HG03354 (cell line): ENCODE data around the gene TTC28.

Source experiments
- ATAC-seq: cut with Tn5 transposase; IDR thresholded peaks from one replicate; pipeline ENCODE4 v1.9.1; 2021; ENCODE audit warnings: mild to moderate bottlenecking; ENCODE audit not compliant: unreplicated experiment, poor library complexity, severe bottlenecking

The TTC28 gene

DNA sequence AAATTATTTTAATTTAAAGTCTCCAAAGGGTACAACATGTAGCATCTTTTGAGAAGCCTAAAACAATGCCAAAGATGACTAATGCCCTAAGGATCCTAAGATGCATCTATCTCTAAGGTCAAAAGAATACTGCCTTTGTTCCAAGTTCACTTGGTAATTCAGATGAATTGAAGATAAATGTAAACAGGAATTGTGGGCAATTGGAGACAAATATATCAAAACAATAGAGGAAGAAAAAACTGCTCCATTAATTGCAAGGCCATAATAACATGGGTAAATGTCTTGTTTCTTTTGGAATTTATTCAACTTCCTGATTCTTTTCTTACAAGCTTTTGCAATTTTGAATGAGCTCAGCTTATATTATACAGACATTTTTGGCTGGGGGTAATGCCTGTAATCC is 338.6 kb downstream of the TTC28 start:
- ATAC-seq: no peak

GRCh38 chr22:28333088-28333487 is 346.6 kb downstream of the TTC28 start:
- ATAC-seq: no peak

DNA sequence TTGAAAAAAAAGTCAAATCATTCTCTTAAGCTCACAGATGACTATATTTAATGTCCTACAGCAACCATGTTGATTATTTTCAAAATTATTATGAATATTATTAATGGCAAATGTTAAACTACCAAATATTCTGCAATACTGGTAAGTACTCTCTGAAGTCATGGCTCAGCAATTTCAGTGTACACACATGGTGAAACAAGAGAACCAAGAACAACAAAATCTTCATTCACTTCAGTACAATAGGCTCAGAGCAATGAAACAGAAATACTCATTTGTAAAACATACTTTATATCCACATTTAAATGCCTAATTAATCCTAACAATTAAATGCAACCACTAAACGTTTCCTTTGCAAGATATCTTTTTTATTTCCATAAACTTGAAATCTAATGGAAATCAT is 347.2 kb downstream of the TTC28 start:
- ATAC-seq: no peak

DNA sequence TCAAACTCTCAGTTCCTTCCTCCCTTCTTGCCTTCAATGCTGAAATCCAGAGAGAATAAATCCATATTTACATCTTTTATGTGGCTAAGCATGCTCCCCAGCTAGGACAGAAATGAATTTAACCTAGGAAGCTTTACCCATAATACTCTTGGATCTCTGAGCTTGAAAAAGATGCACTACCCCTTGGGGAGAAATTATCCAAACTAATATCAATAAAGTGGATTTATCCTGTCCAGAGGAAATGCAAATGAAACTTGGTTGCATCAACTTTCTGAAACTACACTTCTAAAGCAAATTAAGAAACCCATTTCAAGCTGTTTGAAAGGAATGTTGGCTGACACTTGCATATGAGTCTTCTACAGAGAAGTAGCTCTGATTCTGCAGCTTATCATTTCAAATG is 347.9 kb downstream of the TTC28 start:
- ATAC-seq: no peak

- ATAC-seq: no peak
Observed at GRCh38 chr22:28329186-28330073, 350.2 kb downstream of the TTC28 start.

- ATAC-seq: no peak
Observed at GRCh38 chr22:28328756-28329155, 350.9 kb downstream of the TTC28 start.

DNA sequence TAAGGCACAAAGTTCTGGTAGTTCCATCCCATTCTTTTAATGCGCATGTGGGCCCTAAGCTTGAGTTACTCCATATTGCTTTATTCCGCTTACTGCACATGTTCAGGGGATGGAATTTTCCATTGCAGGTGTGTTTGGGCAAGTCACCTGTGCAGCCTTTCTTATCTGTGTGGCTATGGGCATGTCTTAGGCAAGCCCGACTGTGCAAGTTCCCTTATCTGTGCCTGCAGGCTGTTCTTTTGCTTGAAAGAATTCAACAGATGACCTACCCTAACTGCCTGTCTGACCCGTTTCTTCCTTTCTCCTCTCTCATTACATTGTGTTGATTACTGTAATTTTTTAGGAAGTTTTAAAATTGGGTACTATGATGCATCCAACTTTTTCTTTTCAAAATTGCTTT is 363.6 kb downstream of the TTC28 start:
- ATAC-seq: no peak

- no peak for ATAC-seq
Observed at GRCh38 chr22:28314959-28315358, 364.7 kb downstream of the TTC28 start.

- no peak for ATAC-seq
Observed at GRCh38 chr22:28310299-28310698, 369.3 kb downstream of the TTC28 start.

DNA sequence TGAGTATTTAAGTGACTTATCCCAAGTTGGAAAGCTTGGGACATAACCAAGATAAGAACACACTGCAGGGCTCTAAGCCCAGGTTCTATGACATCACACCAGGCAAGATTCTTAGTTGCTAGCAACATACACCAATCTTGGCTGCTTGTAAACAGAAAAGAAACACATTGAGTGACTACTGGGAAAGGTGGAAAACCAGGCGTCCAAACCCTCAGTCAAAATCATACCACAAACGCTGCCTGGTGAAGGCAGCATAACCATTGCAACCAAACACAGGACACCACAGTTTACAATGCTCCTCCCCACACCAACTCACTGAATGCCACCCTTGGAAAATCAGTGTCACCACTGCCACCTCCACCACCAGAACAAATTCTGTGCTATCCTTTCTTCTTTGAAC is 379.9 kb downstream of the TTC28 start:
- ATAC-seq: no peak

DNA sequence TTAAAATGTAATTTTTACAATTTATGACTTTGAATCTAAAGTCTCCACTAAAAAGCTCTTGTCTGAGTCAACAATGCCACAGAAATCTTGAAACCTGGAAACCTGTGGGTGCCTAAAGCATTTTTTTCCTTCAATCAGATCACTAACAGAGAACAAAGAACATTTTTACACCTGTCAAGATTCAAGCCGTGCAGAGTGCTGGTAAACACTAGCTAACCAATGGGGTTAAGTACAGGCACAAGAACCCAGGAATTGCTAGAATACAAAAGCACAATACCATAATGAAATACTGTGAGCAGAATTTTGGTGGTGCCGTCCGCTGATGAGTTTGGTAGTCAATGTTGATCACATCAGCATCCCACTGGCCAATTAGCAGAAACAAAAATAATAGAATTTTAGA is 380.3 kb downstream of the TTC28 start:
- no peak for ATAC-seq

DNA sequence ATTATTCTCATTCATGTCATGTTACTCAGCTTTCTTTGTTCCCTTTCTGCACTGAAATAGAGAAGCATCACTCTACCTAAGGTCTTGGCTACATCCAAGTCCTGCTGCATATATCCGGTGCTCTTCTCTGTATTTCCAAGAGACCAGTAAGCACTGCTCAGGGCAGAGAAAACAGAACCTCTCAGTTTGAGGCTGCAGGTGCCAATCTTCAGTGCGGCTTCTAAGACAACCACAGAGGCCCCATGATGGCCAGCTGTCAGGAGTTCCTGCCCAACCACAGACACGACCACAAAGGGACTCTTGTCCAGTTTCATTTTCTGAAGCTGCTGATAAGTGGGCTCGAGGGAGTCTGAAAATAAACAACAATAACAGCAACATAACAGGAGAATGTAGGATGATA is 382.1 kb downstream of the TTC28 start:
- ATAC-seq: peak; percentile 82

DNA sequence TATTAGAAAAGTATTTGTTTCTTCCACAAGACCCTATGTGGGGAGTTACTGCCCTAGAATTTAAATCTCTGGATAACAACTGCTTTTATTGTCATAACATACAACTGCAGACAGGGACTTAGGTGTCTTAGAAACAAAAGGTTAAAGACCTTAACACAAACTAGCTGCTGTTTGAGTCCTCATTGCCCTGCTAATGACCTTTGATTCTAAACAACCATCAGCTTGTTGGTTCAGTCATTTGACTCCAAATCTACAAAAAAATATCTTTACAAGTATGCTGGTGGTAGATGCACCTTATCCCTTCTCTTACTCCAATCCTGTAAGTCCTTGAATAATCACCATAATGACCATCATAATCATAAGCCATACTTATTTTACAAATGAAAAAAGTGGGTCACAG is 383.2 kb downstream of the TTC28 start:
- no peak for ATAC-seq

- no peak for ATAC-seq
Observed at GRCh38 chr22:28283068-28283654, 396.5 kb downstream of the TTC28 start.

DNA sequence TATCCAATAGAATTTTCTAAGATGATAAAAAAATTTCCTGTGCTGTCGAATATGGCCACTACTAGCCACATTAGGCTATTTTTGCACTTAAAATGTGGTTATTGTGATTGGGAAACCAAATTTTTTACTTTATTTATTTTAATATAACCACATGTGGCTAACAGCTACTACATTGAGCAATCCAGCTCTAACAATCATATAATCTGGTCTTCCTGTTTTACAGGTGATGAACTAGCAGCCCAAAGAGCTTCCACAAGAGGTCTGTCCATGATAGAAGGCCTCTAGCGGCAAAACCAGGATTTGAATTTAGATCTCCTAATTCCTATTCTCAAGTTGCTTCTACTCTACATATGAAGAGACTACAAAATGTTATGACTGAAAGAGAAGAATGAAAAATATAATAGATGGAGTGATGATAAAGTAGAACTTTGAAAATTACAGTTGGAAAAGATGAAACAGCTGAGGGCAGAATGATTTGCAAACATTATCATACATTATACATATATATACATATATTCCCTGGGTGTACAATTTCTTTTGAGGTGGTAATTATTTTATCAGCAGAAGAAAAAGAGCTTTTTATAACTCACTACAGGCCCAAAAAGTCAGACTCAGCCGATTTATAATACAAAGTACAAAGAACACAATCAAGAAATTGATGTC is 397.1 kb downstream of the TTC28 start:
- ATAC-seq: no peak

DNA sequence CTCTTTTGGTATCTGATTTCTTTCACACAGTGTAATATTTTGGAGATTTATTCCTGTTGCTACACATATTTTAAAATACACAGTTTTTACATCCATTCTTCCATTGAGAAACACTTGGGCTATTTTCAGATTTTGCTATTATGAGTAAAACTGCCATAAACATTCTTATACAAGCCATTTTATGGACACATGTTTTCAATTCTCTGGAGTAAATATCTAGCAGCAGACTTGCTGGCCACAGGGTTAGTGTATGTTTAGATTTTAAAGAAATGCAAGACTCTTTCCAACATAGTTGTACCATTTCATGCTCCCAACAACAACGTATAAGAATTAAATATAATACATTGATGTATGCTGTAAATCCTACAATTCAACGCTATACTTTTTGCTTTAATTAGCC is 399.8 kb downstream of the TTC28 start:
- ATAC-seq: no peak

GRCh38 chr22:28269277-28269676 is 410.4 kb downstream of the TTC28 start:
- no peak for ATAC-seq

- ATAC-seq: no peak
Observed at GRCh38 chr22:28268850-28269249, 410.8 kb downstream of the TTC28 start.

DNA sequence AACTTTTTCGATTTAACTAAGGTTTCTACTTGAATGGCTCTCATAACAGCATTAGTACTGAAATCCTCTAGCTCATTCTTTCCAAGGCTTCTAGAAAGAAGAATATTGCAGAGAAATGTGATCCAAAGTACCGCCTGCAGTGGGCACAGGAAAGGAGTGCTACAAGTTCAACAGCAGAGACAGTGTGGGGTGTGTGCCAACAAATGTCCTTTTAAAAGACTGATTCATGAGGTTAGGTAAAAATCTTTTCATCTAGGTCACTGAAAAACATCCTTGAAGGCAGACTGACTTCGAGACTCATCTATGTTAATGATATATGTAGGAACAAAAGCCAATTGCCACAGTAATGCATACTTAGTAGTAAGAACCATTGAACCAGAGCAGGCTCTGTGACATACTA is 411.5 kb downstream of the TTC28 start:
- no peak for ATAC-seq

GRCh38 chr22:28260619-28261018 is 419.0 kb downstream of the TTC28 start:
- no peak for ATAC-seq

DNA sequence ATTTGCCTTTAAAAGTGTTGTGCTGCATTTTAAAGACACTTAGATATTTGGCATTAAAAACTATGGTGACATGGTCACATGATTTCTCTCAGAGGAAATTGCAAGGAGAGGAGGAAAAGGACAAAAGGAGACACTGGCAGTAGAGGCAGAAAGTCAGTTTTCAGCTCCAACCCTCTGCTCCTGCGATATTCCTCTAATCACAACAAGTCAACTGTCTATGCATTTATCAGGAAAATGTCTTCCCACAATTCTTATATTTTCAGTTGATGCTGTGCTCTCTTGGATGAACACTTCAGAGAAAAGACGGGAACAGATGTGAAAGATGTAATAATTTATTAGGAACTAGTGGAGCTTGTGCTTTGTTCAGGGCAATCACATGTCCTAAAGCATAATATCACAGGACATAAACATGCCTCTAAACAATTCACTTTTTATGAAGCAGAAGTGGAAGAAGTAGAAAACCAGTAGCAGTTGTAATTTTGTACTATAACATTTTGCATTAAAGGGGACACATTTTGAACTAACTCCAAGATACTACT is 419.8 kb downstream of the TTC28 start:
- ATAC-seq: no peak
